Measurements from ENCODE around the gene MVB12B.

The MVB12B gene

DNA sequence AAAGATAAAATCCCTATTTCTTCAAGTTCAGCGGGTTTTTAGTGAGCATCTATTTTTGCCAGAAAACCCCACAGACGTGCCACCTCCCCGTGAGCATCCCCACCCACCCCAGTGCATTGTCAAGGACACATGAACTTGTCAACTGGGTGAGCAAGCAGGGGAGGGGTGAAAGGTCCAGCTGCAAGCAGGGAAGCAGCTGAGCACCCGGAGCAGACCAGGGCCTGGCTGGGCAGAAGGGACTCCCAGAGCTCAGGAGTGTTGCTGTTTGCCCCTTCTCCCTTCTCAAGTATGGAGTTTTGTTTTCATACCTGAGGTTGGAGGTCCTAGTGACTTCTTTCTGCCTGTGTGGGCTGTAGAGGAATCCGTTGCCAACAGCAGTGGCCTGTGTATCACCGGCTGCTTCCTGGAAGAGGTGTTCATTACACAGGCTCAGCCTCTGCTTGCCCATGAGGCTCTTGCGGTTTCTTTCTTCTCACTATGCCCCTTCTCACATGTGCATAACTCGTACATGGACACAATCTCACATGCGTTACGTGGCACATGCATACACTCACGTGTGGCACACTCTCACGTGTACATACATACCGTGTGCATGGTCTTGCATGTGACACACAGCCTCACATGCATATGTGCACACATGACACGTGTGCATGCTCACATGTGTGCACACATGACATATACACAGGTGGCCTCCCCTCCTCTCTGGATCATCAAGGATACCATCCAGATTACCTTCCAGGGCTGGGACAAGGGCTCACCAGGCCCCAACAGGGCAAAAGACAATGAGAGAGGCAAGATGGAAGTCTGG lies 126.7 kb downstream of the MVB12B start:
- no peak for DNase-seq (ENCODE audit: low read depth)

DNA sequence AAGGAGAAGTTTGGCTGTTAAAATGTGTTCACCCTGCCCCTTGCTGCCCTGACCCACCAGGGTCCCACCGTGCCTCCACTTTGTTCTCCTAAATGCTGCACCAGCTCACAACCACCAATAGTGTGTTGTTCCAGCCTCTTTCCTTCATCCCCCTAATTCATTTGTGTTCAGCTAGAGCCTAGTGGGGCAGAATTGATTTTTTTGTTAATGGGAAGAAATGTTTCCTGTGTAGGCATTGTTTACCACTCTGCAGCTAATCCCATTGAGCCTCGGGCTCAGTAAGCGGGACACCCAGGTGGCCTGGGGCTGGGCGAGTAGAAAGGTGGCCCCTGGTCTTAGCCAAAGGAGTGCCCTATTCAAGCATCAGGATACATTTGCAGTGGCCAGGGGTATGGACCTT lies 127.6 kb downstream of the MVB12B start:
- DNase-seq (ENCODE audit: low read depth) = no peak

DNA sequence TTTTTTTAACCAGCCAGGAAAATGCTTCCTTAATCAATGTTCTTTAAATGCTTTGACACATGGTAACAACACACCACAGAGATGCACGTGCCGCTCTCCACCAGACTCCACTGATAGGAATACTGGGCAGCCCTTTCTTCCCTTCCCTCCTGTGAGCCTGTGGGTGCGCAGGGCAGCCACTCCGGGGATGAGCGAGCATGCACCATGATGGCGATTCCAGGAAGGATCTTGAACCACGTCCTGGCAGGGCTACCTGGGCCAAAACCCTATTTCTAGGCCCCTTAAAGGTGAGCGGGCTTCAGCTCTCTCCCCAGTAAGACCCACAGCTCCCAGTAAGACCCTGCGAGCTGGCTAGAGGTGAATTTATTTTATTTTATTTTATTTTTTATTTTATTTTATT lies 128.2 kb downstream of the MVB12B start:
- DNase-seq (ENCODE audit: low read depth) = no peak

DNA sequence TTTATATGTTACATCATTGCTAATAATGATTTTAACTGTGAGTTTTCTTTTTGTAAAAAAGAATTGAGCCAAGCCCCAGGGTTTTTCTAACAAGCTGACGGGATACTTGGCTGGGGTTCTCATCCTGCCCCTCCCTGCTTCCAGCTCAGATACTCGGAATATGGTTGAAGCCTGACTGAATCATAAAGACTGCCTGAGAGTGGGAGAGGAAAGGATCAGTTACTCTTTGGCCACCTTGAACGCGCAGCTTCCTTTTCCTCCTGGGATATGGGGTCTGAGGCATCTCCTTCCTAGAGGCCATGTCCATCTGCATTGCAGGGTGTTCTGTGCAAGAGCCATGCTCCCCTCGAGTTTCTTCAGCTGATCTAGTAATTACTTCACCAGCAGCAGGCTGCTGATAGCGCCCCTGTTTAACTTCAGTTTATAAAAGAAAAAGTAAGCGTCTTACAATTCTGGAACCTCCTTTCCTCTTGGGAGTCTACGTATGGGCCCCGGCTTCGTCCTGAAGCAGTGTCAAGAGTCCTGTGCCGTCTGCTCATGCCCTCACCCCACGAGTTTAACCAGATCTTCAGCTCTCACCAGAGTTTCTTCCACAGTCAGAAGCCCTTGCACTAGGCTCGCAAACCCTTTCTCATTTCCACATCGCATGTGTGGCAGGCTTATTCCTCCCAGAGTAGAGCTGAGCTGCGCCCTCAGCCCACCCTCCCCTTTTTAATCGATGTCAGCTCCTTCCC lies 130.0 kb downstream of the MVB12B start:
- no peak for DNase-seq (ENCODE audit: low read depth)

DNA sequence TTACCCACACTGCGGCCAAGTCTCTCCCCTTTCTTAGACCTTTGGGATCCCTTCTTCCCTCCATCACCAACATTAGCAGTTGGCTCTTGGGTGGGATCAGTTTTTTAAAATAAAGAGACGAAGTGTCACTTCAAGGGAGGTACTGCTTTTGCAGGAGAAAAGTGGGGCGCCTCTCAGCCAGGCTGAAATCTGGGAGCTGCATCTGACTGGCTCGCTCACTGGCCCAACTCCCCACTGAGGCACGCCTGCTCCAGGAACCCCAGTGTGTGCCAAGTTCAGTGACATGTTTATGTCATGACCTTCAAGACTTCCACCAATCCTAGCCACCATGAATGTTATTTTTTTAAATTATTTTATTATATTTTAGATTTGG lies 130.5 kb downstream of the MVB12B start:
- DNase-seq (ENCODE audit: low read depth) = no peak

DNA sequence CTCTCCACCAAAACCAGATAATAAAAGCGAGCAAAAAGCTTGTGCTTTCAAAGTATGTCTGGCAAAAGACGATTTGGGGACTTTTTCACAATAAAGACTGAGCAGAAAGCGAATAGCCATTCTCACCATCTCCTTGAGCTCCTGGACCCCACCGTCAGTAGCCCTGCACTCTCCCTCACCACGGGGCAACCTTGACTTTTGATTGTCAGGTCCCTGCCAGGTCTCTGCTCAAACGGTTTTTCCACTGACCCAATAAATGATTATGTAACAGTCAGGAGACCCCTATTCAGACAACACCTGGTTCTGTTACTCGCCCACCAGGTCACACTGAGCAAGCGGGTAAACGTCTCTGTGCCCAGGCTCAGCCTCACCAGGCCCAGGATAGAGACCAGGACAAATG lies 131.3 kb downstream of the MVB12B start:
- no peak for DNase-seq (ENCODE audit: low read depth)

DNA sequence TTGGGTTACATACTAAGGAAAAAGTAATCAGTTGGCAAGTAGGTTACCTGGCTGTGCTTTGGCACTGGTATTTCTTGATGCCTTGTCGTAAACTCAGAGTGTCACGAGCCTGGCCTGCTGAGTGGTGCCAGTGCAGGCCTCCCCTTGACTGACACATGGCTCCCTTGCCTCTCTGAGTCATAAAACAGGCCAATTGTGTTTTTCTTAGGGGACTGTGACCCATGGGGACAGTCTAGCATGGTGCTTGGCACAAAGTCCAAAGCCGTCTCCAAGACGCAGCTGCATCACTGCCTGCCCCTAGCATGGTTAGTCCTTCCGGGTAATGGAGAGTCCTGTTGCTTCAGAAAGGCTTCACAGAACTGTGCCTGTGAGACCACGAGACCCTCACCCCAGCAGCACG lies 132.5 kb downstream of the MVB12B start:
- DNase-seq (ENCODE audit: low read depth) = no peak

DNA sequence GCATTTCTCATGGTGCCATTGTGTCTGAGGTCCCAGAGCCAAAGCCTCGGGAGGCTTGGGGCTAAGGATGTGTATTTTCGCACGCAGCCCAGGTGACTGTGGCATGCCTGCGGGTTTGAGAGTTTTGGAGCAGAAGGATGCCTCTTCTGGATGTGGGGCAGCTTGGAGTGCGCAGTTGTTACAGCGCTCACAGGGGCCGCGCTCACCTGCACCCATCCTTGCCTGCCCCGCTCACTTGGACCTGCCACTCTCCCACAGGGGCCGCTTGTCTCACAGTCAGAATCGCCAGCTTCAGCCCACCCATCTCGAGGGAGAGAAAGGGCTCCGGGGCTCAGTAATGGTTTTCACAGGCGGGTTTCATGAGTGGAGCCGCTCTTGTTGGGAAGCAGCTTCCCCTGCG lies 132.9 kb downstream of the MVB12B start:
- DNase-seq (ENCODE audit: low read depth) = no peak

DNA sequence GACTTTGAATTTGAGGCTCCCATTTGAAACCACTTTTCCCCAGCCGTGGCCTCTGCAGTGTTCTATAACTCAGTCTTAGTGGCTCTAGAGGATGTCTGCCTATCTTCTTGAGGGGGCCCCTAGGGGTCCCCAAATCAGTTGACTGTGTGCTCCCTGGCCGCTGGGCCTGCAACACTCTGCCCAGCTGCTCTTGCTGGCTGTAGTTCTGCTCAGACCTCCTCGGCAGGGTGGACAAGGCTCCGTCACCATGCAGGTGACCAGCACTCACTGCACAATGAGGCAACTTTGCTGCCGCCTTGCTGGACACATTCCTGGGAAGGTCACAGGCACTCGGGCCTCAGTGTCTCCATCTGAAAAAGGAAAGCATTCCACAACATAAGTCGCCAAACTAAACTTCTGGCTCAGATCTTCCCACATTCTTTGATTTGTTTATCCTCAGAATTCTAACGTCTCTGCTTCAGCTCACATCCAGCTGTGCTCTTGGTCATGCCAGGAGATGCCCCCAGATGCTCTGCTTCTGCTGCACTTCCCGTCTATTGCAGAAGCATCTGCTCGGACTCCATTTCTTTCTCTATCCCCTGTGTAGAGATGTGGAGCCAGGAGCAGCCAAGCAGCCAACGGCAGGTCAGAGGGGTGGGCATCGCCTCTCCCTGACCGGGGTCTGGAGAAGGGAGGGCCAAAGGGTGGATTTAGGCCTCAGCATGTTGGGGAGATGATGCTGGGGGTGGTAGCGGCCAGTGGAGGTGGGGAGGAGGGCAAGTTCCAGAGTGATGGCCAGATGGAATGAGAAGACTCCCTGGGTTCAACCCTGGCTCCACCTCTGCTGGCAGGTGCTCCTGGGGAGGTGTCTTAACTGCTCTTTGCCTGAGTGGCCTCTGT lies 133.6 kb downstream of the MVB12B start:
- no peak for DNase-seq (ENCODE audit: low read depth)

DNA sequence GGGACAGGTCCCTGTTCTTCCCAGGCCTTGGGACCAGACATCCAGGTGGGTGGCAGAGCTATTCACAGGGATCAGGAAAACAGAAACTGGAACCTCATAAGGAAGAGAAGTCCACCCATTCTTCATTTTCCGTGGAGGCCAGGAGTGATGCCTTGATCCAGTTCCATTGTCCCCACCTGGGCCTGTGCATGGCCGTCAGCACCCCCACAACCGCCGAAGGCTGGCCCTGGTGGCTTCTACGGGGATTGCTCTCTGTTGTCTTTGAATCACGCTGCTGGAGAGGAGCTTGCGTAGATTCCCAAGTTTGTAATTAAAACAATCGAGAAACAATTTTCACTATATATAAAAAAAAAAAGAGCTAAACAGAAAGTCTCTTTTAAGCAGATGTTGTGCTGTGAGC lies 134.4 kb downstream of the MVB12B start:
- no peak for DNase-seq (ENCODE audit: low read depth)

DNA sequence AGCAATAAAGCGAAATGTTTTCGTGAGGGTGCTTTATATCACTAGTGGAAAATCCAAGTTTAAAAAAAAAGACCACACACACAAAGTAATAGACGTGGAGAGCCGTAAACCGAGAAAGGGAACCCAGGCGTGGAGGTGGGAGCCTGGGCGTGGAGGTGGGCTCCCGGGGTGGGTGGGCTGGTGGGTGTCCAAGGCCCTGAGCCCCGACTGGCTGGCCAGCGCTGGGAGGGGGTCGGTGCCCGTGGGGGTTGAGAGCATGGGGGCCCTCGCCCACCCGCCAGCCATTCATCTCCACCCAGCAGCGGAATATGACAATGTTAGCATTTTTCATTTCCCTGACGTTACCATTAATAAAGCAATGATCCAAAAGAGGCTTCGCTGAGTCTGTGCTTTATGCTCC lies 135.0 kb downstream of the MVB12B start:
- DNase-seq (ENCODE audit: low read depth) = no peak

DNA sequence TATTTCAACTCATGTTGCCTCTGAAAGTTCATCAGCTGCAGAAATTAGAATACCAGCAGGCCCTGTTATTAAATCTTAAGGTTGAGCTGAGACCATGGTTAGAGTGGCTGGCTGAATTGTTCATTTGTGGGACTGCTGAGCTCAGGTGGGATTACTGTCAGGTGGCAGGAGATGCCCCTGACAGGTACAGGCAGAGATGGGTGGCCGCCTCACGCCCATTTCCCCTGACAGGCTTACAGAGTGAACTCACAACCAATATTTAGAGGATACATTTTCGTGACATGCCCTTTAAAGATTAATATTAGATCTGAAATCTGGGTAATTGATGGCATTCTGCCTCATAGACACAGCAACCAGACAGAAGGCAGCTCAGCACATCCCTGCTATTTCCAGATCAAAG lies 136.0 kb downstream of the MVB12B start:
- no peak for DNase-seq (ENCODE audit: low read depth)

DNA sequence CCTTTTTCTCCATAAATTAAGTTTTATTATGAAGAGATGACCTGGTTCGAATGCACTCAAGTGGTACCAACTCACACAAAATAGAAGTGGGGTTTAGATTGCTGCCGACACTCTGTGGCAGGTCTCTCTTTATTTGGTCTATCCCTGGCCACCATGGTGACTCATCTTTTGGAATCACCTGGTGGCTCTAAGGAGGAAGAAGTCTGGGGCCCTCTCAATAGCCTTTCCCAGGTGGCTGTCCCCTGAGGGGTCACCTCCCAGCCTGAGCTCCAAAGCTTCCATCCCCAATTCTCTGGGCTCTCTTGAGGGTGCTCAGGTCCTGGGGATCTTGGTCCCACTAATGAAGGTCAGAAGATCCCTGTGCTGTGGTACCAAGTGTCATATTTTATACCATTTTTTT lies 136.8 kb downstream of the MVB12B start:
- DNase-seq (ENCODE audit: low read depth) = no peak

DNA sequence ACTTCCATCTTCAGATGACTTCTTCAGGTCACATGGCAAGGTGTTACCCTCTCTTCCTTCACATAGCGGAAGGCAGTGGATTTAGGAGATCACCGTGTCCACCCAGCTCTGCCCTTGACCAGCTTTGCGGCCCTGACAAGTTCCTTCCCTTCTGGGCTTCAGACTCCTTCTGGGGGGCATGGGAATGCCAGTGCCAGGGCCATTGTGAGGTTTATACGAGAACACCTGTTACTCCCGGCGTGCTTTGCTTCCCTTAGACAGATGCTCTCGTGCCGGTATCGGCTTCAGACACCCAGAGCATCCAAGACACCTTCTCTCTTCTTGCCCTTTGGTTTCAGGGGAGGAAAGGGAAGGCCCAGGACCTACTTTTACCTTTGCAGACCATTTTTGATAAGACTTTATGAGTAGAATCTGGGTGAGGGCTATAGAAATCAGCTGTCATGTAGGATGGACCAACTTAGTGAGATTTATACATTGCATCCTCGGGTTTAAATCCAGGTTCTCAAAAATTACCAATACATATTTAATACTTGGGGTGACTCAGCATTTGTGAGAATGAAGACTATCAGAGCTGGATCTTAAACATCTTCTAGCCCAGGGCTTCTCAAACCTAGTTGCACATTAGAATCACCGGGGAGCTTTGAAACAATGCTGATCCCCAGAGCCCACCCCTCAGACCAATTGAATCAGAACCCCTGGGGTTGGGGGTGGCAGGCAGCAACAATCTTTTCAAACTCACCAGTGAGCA lies 138.2 kb downstream of the MVB12B start:
- DNase-seq (ENCODE audit: low read depth) = no peak

DNA sequence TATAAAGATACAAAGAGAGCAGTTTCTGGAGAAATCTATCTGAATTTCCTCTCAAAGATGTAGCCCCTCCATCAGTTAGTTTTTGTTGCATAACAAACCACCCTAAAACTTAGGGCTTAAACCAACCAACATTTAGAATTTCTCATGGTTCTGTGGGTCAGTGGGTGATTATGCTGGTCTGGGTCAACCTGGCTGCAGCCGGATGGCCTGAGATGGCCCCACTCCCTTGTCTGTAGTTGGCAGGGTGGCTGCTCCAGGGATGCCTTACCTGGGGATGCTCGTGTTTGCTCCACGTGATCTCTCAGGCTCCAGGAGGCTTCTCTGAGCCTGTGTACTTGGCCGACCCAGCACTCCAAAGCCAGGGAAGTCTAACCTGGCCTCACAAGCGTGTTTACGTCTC lies 139.3 kb downstream of the MVB12B start:
- no peak for DNase-seq (ENCODE audit: low read depth)

DNA sequence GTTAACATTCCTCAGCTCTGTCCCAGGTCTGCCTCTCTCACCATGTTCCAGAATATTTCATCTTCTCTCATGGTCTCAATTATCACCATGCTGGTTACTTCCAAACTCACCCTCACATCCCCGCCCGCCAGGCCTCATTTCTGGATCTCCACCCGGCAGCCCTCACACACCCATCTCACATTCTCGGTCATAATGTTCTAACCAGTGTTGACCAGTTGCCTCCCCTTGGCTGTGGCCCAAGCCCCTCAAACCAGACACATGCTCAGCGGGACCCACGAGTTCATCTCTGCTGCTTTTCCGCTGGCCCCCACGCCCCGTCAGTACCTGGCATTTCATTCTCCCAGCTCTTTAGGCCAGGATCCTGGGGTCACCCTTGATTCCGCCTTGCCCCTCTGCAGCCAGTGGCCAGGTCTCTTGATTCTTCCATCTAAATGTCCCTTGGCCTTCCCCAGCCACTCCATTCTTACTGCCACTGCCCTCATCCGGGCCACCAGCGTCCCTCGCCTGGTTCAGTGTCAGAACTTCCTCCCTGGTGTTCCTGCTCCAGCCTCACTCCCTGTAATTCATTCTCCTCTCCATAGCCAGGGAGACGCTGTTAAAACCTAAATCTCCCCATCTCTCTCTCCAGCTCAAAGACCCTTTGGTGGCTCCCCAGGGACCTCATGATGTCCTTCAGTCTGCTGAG lies 141.7 kb downstream of the MVB12B start:
- no peak for DNase-seq (ENCODE audit: low read depth)

DNA sequence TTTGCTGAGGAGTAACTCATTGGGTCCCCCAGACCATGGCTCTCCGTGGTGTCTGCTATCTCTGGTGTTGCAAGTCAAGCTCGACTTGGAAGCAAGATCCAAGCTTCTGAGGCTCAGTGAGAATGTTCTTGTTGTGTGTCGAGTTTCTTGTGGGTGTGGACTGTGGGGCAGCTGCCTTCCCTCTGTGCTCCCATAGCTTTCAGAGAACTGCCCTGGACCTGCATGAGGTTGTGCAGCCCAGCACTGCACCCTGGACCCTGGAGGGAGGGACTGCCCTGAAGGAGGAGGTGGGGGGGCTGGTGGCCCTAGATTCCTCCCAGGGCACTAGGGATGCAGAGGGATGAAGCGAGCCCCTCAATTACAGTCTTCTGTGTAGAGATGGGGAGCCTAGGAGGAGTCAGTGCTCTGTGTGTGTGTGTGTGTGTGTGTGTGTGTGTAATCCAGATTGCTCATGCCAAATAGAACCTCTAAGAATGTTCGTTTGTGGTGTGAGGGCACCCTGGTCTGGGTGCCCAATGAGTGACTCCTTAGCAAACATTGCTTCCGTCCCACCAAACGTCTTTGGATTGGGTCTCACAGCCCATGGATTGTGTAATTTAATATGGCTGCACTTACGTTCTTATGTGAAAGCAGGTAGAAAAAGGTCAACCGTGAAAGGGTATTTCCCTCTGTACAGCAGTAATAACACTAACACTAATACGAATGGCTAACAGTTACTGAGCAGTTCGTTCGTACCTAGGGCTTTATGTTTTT lies 143.8 kb downstream of the MVB12B start:
- no peak for DNase-seq (ENCODE audit: low read depth)

DNA sequence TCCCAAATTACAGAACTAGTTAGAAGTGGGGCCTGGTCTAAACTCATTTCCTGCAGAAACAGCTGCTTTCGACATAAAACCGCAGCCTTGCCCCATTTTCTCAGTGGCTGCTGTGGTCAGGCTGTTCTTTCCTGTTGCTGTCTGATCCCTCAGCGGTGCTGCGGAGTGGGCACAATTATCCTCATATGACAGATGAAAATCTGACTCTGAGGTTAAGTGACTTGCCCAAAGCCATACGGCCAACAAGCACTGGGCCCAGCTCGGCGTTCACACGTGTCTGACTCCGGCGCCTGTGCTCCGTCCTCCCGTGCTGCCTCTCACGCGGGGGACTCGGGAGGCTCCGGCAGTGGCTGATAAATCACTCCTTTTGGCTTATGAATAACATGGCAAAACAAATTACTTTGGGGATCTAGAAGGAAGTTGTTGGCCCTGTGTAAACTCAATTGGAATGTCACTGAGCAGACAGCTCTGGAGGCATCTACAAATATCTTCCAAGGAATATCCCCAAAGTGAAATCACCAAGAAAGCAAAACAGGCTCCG lies 144.5 kb downstream of the MVB12B start:
- peak; percentile 58 for DNase-seq (ENCODE audit: low read depth)

DNA sequence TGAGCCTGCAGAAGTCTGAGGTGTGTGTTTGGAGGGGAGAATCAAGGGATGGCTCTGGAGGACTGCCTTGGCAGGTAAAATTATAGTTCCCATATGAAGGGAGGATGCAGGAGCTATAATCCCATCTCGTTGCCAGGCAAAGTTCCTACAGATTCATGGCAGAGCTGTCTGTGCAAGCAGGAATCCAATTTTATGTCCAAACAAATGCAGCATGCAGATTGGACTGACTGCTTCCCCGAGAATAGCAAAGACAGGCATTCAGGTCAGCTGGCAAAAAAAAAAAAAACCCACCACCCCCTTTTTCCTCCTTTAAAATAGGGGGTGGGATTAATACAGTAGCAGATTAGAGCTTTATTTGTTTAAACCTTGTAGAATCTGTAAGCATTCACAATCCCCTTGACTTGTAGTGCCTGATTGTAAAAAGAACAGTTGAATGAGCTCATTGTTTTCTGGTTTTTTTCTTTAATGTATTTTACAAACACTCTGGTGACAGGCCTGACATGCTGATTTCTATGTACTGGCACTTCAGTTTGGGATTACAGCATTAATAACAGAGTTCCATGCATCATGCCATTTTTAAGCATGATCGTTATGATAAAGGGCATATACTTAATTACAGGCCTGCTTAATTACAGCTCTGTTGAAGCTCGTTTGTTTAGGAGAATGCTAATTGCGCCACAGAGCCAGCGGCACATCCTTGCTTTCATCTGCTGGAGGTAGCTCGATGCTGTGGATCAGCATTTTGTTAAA lies 145.7 kb downstream of the MVB12B start:
- no peak for DNase-seq (ENCODE audit: low read depth)

DNA sequence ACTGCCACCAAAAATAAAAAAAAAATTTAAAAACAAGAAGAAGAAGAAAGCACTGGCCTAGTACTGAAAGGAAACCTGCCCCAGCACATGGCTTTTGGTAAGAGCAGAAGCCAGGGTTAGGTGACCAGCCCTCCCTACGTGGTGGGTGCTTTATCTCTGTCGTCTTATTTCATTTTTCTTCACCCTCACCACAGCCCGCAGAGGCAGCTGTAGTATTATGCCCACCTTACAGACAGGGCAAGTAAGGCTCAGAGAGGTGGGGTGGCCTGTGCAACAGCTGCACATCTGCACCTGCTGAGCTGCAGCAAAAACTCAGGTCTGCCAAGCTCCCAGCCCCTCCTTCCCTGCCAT lies 146.3 kb downstream of the MVB12B start:
- DNase-seq (ENCODE audit: low read depth) = no peak
